Erythroblast (primary cell): ENCODE results near the gene ACVRL1.

ENCODE experiments used
- DNase-seq, 2 experiments: peaks; one replicate each; lab custom pipeline; 2025; lab: John Stamatoyannopoulos, UW
- GATA1 ChIP-seq: IDR thresholded peaks from 2 replicates; pipeline ENCODE4 v1.6.1; 2011; ENCODE audit warnings: low read depth, mild to moderate bottlenecking, control low read depth, low read length, moderate library complexity
- POLR2A ChIP-seq: IDR thresholded peaks from 2 replicates; pipeline ENCODE4 v1.6.1; 2011; ENCODE audit warnings: mild to moderate bottlenecking, low read length

Gene ACVRL1

GRCh38 chr12:51911307-51911706, 4.0 kb downstream of the ACVRL1 start:
- no peak for DNase-seq
- no peak for TF ChIP-seq GATA1
- no peak for TF ChIP-seq POLR2A

- no peak for TF ChIP-seq POLR2A
- DNase-seq = no peak
These were observed 4.7 kb downstream of the ACVRL1 start for GRCh38 chr12:51911788-51912711.

GRCh38 chr12:51913071-51914033, 6.0 kb downstream of the ACVRL1 start:
- TF ChIP-seq GATA1 (no peak), POLR2A (no peak)
- DNase-seq = no peak

- no peak for TF ChIP-seq POLR2A
- TF ChIP-seq GATA1 = no peak
- no peak for DNase-seq
These were observed 7.0 kb downstream of the ACVRL1 start for GRCh38 chr12:51914034-51914923.

DNA sequence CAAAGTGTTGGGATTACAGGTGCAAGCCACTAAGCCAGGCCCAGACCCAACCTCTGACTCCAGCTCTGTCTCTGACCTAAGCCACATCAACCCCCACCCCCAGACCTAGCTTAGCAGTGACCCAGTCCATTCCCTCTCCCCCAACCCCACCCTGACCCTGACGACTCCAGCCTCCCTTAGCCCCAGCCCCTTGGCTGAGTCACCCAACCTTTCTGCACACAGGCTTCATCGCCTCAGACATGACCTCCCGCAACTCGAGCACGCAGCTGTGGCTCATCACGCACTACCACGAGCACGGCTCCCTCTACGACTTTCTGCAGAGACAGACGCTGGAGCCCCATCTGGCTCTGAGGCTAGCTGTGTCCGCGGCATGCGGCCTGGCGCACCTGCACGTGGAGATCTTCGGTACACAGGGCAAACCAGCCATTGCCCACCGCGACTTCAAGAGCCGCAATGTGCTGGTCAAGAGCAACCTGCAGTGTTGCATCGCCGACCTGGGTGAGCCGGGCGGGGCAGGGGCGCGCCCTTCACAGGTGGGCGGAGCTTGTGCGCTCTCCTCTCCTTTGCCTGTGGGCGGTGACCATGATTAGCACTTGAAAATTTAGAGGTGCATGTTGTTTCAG, 7.8 kb downstream of the ACVRL1 start:
- no peak for DNase-seq

DNA sequence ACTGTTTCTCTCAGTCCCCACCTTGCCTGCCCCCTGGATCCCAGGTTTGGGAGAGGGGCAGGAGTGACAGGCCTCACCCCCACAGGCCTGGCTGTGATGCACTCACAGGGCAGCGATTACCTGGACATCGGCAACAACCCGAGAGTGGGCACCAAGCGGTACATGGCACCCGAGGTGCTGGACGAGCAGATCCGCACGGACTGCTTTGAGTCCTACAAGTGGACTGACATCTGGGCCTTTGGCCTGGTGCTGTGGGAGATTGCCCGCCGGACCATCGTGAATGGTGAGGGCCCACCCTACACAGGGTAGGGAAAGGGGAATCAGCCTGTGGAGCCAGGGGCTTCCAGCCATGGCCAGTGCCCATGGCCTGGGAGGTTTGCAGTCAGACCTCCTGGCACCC, 8.6 kb downstream of the ACVRL1 start:
- no peak for TF ChIP-seq POLR2A
- TF ChIP-seq GATA1 = no peak
- DNase-seq = no peak

More for the DNA sequence above, 7.8 kb downstream of the ACVRL1 start:
- TF ChIP-seq GATA1 = no peak
- no peak for TF ChIP-seq POLR2A

DNA sequence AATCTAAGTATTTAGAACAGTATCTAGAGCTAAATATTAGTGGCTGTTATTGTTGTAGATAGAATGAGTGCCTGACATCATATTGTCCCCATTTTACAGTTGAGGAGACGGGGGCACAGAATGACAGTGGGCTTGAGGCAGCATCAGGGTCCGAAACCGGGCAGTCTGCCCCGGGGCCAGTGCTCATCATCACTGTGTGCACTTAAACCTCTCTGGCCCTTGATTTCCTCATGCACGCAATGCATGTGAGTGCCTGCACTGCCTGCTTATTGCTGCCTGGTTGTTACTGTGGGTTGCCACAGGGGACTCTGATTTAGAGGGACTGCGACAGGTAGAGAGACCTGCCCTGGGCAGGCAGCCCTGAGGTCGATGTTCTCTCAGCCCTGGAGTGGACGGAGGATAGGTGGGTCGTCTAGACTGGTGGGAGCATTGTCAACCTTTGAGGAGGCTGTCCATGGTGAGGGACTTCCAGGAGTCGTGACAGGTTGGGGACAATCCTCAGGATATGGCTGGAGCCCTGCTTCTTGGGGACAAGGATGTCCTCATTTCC, 9.8 kb downstream of the ACVRL1 start:
- no peak for DNase-seq
- TF ChIP-seq POLR2A (no peak), GATA1 (no peak)

DNA sequence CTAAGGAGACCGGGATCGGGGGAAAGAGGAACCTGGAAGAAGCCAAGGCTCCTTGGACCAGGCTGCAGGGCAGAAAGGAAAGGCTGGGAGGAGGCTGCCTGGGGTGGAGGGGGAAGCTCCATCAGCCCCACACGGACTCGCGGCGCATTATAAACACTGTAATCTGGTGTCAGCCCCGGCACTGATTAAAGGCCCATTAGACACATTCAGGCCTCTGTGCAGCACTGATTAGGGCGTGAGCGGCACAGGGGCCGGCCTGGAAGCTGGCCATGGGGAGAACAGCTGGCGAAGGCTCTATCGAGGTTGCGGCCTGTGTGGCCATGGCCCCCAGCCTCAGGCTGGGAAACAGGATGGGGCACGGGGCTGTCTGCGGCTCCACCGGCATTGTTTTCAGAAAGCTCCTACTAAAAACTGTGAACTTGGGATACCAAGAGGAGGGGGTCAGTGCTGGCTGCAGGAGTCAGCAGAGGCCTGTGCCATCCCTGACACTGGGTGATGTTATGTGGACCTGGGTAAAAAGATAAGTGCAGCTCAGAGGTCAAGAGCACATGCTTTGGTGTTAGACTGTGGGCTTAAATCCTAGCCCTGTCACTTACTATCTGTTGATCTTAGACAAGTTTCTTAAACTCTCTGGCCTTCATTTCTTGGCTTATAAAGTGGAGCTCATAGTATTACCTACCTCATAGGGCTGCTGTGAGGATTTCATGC, 10.6 kb downstream of the ACVRL1 start:
- DNase-seq = peak; percentile 15 to 52
- TF ChIP-seq GATA1 (no peak), POLR2A (no peak)

- no peak for DNase-seq
- TF ChIP-seq GATA1 = no peak
- no peak for TF ChIP-seq POLR2A
These were observed 12.7 kb downstream of the ACVRL1 start for GRCh38 chr12:51920046-51920445.

- no peak for DNase-seq
- TF ChIP-seq GATA1 (no peak), POLR2A (no peak)
These were observed 13.9 kb downstream of the ACVRL1 start for GRCh38 chr12:51921017-51921725.

DNA sequence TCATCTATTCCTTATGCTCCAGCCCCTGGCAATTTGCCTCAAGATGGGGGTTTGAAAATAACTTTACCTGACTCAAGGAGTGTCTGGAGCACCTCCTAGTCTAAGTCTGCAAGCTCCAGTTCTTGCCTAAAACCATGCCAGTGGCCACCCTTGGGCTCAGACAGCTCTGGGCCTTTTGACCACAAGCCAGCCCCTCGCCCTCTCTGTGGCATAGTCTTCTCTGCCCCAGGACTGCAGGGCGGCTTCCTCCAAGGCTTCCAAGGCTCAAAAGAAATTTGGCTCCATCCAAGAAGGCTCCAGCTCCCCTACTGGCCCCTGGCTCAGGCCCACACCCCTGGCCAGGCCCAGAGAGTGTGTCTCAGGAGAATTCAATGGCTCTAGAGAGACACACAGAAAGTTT, 14.8 kb downstream of the ACVRL1 start:
- TF ChIP-seq GATA1 = no peak
- no peak for TF ChIP-seq POLR2A
- DNase-seq = no peak
